GM23248 (cell line): ENCODE data around the gene HCCS.

Source experiments
- EZH2 ChIP-seq: fragments of 200-600 bp; sonication (generic); IDR thresholded peaks from 2 replicates; pipeline ENCODE4 v1.6.1; 2018; ENCODE audit warnings: antibody characterized with exemption, mild to moderate bottlenecking; ENCODE audit not compliant: insufficient read depth, poor library complexity, severe bottlenecking
- EZH2phosphoT487 ChIP-seq: fragments of 200-600 bp; sonication (generic); IDR thresholded peaks from 2 replicates; pipeline ENCODE4 v1.6.1; 2018; ENCODE audit warnings: antibody characterized with exemption, moderate library complexity, mild to moderate bottlenecking, low read depth; ENCODE audit not compliant: insufficient read depth

DNA sequence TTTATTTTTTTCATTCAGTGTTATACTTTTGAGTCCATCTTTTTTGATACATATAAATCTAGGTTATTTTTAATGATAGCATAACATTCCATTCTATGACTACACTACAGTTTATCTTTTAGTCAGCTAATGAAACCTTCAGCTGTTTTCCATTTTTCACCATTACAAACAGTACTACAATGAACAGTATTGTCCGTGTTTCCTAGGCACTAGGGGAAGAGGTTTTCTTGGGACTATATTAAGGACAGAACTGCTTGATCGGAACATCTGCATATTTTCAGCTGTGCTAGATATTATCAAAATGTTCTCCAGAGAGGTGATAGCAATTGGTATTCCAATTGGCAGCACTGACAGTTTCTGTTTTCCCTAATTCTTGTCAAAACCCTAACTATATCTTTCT, 44.3 kb upstream of the HCCS start:
- TF ChIP-seq EZH2 (no peak), EZH2phosphoT487 (no peak)
